Measurements from ENCODE around the gene RBMX. TPM values are rescaled to one million over a fixed set of nuclear protein-coding genes. Genes with fewer than 3 reads are reported as not detected.

RBMX gene
- total RNA-seq, 1 experiment from 2014 or later: 274 TPM

- in situ Hi-C loops (cut with HindIII; ENCODE audit: low pct_unique_long_range_greater_than_20kb, low sequenced_read_pairs): no loop called here
- no peak for DNase-seq (ENCODE audit: low read depth, low spot score)
Measured at GRCh38 chrX:136858007-136858756, 22.3 kb downstream of the RBMX start.

DNA sequence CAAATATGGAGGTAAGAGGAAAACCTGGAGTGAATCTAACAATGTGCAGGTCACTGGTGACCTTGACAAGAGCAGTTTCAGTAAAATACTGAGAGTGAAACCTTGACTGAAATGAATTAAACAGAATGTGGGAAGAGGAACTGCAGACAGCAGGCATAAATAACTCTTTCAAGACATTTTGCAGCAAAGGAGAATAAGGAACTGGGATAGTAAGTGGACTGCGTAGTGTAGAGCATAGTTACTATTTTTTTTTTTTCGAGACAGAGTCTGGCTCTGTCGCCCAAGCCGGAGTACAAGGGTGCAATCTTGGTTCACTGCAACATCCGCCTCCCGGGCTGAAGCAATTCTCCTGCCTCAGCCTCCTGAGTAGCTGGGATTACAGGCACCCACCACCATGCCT, 24.0 kb downstream of the RBMX start:
- DNase-seq (ENCODE audit: low read depth, low spot score): no peak
- in situ Hi-C loops (cut with HindIII; ENCODE audit: low pct_unique_long_range_greater_than_20kb, low sequenced_read_pairs): no loop called here

- DNase-seq (ENCODE audit: low read depth, low spot score): no peak
- in situ Hi-C loops (cut with HindIII; ENCODE audit: low pct_unique_long_range_greater_than_20kb, low sequenced_read_pairs): no loop called here
Measured at GRCh38 chrX:136856050-136856449, 24.5 kb downstream of the RBMX start.

DNA sequence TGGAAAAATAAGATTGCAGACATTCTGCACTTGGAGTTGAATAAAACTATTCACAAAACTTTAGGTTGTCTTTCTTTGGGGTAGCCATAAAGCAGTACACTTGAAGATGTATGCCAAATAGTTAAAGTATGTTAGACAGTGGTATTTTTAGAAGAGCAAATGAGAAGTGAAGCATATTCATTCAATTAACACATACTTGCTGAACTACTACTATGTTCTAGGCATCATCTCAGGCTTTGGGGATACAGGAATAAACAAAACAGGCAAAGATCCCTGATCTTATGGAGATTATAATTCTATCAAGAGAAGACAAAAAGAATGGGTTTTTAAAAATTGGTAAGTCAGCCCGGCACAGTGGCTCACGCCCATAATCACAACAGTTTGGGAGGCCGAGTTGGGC, 29.0 kb downstream of the RBMX start:
- in situ Hi-C loops (cut with HindIII; ENCODE audit: low pct_unique_long_range_greater_than_20kb, low sequenced_read_pairs): no loop called here
- no peak for DNase-seq (ENCODE audit: low read depth, low spot score)

DNA sequence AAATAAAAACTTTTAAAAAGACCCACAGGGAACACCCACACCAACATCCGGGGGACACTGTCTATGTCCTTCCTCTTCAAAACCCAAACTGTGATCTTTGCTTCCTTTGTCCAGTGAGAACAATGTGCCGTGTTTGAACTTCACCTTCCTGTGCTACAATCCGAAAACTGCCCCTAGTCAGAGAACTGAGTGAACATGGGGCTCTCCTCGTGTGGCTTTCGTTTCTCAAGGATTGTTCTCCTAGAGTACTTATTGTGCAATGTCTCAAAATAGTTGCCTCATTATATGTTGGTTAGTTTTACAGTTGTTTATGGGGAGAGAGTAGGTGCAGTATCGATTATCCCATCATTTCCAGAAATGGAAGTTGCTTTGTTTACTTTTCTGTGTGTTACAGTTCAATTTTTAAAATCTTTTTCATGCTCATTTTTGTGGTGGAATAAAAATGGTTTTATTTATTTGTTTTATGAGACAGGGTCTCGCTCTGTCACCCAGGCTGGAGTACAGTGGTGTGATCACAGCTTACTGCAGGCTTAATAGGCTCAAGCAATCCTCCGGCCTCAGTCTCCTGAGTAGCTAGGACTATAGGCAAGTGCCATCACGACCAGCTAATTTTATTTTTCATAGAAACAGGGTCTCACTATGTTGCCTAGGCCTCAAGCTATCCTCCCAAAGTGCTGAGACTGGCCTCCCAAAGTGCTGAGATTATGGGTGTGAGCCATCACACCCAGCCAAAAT, 29.9 kb downstream of the RBMX start:
- DNase-seq (ENCODE audit: low read depth, low spot score): no peak
- in situ Hi-C loops (cut with HindIII; ENCODE audit: low pct_unique_long_range_greater_than_20kb, low sequenced_read_pairs): no loop called here

DNA sequence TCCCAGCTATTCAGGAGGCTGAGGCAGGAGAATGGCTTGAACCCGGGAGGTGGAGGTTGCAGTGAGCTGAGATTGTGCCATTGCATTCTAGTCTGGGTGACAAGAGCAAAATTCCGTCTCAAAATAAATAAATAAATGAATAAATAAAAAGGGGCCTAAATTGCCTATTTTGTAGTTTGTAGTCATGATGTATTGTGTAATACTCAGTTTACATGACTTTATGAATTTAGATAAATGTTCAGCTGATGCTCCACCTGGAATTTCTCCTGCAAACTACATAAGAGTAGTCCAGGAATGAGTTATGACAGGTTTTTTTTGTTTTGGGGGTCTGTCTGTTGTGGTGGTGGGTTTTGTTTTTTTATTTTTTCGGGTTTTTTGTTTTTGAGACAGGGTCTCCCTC, 31.1 kb downstream of the RBMX start:
- DNase-seq (ENCODE audit: low read depth, low spot score): no peak
- in situ Hi-C loops (cut with HindIII; ENCODE audit: low pct_unique_long_range_greater_than_20kb, low sequenced_read_pairs): no loop called here

GRCh38 chrX:136847874-136848273, 32.7 kb downstream of the RBMX start:
- DNase-seq (ENCODE audit: low read depth, low spot score): no peak
- in situ Hi-C loops (cut with HindIII; ENCODE audit: low pct_unique_long_range_greater_than_20kb, low sequenced_read_pairs): no loop called here

- no peak for DNase-seq (ENCODE audit: low read depth, low spot score)
- in situ Hi-C loops (cut with HindIII; ENCODE audit: low pct_unique_long_range_greater_than_20kb, low sequenced_read_pairs): no loop called here
Measured at GRCh38 chrX:136839196-136839595, 41.3 kb downstream of the RBMX start.

- in situ Hi-C loops (cut with HindIII; ENCODE audit: low pct_unique_long_range_greater_than_20kb, low sequenced_read_pairs): no loop called here
- no peak for DNase-seq (ENCODE audit: low read depth, low spot score)
Measured at GRCh38 chrX:136835761-136836160, 44.8 kb downstream of the RBMX start.

- in situ Hi-C loops (cut with HindIII; ENCODE audit: low pct_unique_long_range_greater_than_20kb, low sequenced_read_pairs): no loop called here
- no peak for DNase-seq (ENCODE audit: low read depth, low spot score)
Measured at GRCh38 chrX:136829413-136829812, 51.1 kb downstream of the RBMX start.

DNA sequence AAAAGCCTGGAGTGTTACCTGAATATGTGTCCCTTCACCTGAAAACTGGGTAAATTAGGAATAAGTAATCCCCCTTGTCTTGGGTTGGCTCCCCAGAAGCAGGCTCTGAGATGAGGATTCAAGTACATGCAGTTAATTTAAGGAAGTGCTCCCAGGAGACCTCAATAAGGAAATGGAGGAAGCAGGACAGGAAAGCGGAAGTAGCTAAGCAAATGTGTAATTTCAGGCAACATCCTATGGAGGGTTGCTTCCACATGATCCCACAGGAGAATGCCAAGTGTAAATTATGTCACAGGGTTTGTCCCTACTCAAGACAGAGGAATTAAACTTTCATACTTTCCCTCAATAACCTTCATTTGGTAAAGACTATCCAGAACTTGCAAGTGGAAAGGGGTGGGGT, 51.7 kb downstream of the RBMX start:
- in situ Hi-C loops (cut with HindIII; ENCODE audit: low pct_unique_long_range_greater_than_20kb, low sequenced_read_pairs): no loop called here
- no peak for DNase-seq (ENCODE audit: low read depth, low spot score)

DNA sequence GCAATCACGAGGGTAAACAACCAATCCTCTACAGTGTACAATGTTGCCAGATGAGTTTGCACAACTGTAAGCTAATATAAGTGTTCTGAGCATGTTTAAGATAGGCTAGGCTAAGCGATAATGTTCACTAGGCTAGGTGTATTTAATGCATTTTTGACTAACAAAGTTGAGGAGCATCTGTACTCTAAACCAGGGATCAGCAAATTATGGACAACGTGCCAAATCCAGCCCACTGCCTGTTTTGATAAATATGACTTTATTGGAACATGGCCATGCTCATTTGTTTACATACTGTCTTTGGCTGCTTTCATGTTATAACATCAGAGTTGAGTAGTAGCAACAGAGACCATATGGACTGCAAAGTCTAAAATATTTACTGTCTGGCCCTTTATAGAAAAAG, 53.5 kb downstream of the RBMX start:
- DNase-seq (ENCODE audit: low read depth, low spot score): no peak
- in situ Hi-C loops (cut with HindIII; ENCODE audit: low pct_unique_long_range_greater_than_20kb, low sequenced_read_pairs): no loop called here

- DNase-seq (ENCODE audit: low read depth, low spot score): no peak
- in situ Hi-C loops (cut with HindIII; ENCODE audit: low pct_unique_long_range_greater_than_20kb, low sequenced_read_pairs): no loop called here
Measured at GRCh38 chrX:136825771-136826170, 54.8 kb downstream of the RBMX start.

Small RNA genes within 50 kb of the gene (small RNA-seq; reads per million reads assigned to genes)
- gene SNORD61: 0 reads per million in 2 experiments

Other genes starting within 250 kb of the RBMX start
- gene CD40LG, start 232.6 kb downstream of the RBMX start, total RNA-seq (2014; rRNA removed; shearing (Covaris generic)): not detected in 2 replicates
- gene ARHGEF6, start 99.8 kb downstream of the RBMX start, total RNA-seq (2014; rRNA removed; shearing (Covaris generic)): 3.3 and 3.6 TPM in 2 replicates
- not detected in 2 replicates for gene GPR101, start 153.3 kb upstream of the RBMX start, total RNA-seq (2014; rRNA removed; shearing (Covaris generic))